ENCODE data around the gene POLR2A.

- TF ChIP-seq EP300 (IDR thresholded peaks at IDR 0.05; ENCODE audit: borderline replicate concordance) (no peak), CREB1 (IDR thresholded peaks at IDR 0.05; ENCODE audit: low read depth) (no peak), REST (IDR thresholded peaks at IDR 0.05; ENCODE audit: low read depth) (no peak), MAX (IDR thresholded peaks at IDR 0.05) (no peak), FOXM1 (IDR thresholded peaks at IDR 0.05; ENCODE audit: borderline replicate concordance, low read depth) (no peak), TAF1 (IDR thresholded peaks at IDR 0.05; ENCODE audit: low read depth) (no peak), RAD21 (IDR thresholded peaks at IDR 0.05; ENCODE audit: low read depth) (no peak)
Observed at GRCh38 chr17:7437950-7438614, 46.1 kb upstream of the POLR2A start.
